Neural cell (in vitro differentiated cells): Measurements from ENCODE around the gene CRYGD. TPM values are rescaled to one million over a fixed set of nuclear protein-coding genes. Genes with fewer than 3 reads are reported as not detected.

Experiments used
- H2AFZ ChIP-seq: fragments of 200-600, 300-800 bp; sonication (generic), shearing (Covaris generic); 2 replicates; pipeline ENCODE4 v1.6.0; 2014; ENCODE audit warnings: low read depth, mild to moderate bottlenecking, antibody characterized with exemption, low read length, moderate library complexity
- H3F3A ChIP-seq: fragments of 200-600 bp; shearing (Covaris generic); 2 replicates; pipeline ENCODE4 v1.6.1; 2016; ENCODE audit warnings: mild to moderate bottlenecking, moderate library complexity, mixed read lengths, antibody characterized with exemption, low read length; ENCODE audit not compliant: insufficient read depth, poor library complexity, severe bottlenecking
- H3K27ac ChIP-seq: fragments of 200-600, 300-800 bp; sonication (generic), shearing (Covaris generic); 2 replicates; pipeline ENCODE4 v1.5.1; 2014; ENCODE audit warnings: mild to moderate bottlenecking, low read length, moderate library complexity
- H3K27me3 ChIP-seq: fragments of 300-800, 200-600 bp; sonication (generic), shearing (Covaris generic); 2 replicates; pipeline ENCODE4 v1.6.0; 2014; ENCODE audit warnings: mild to moderate bottlenecking, low read depth, low read length, moderate library complexity; ENCODE audit not compliant: insufficient read depth
- H3K36me3 ChIP-seq: fragments of 300-800, 200-600 bp; sonication (generic), shearing (Covaris generic); 2 replicates; pipeline ENCODE4 v1.5.1; 2014; ENCODE audit warnings: mild to moderate bottlenecking, antibody characterized with exemption, low read length, moderate library complexity; ENCODE audit not compliant: insufficient read depth
- H3K4me2 ChIP-seq: fragments of 300-800, 200-600 bp; sonication (generic), shearing (Covaris generic); 2 replicates; pipeline ENCODE4 v1.6.0; 2014; ENCODE audit warnings: mild to moderate bottlenecking, low read length
- H3K4me3 ChIP-seq: fragments of 300-800, 200-600 bp; sonication (generic), shearing (Covaris generic); 2 replicates; pipeline ENCODE4 v1.5.1; 2014; ENCODE audit warnings: mild to moderate bottlenecking, low read length, moderate library complexity
- H3K79me2 ChIP-seq: fragments of 200-600 bp; shearing (Covaris generic); replicated peaks from 2 replicates; pipeline ENCODE4 v1.6.0; 2014; ENCODE audit warnings: mild to moderate bottlenecking, low read length, moderate library complexity; ENCODE audit not compliant: insufficient read depth
- H3K9ac ChIP-seq: fragments of 300-800, 200-600 bp; sonication (generic), shearing (Covaris generic); 2 replicates; pipeline ENCODE4 v1.6.1; 2016; ENCODE audit warnings: mild to moderate bottlenecking, low read length, mixed read lengths
- H3K9me2 ChIP-seq: fragments of 200-600 bp; shearing (Covaris generic); 2 replicates; pipeline ENCODE4 v1.6.1; 2016; ENCODE audit warnings: mild to moderate bottlenecking, low read length, mixed read lengths; ENCODE audit not compliant: insufficient read depth
- H3K9me3 ChIP-seq: fragments of 200-600, 300-800 bp; sonication (generic), shearing (Covaris generic); 2 replicates; pipeline ENCODE4 v1.6.1; 2016; ENCODE audit warnings: mild to moderate bottlenecking, mixed run types, low read length, moderate library complexity, mixed read lengths
- H4K20me1 ChIP-seq: fragments of 200-600 bp; shearing (Covaris generic); 2 replicates; pipeline ENCODE4 v1.6.1; 2016; ENCODE audit warnings: mild to moderate bottlenecking, mixed run types; ENCODE audit not compliant: insufficient read depth
- EP300 ChIP-seq: fragments of 450-650 bp; conservative IDR thresholded peaks from 2 replicates; pipeline ENCODE4 v1.6.1; 2014; ENCODE audit warnings: antibody characterized with exemption, mild to moderate bottlenecking, moderate library complexity; ENCODE audit not compliant: poor library complexity, severe bottlenecking
- EZH2 ChIP-seq: fragments of 200-600, 300-800 bp; shearing (Covaris generic), sonication (generic); IDR thresholded peaks from 2 replicates; pipeline ENCODE4 v1.6.1; 2014; ENCODE audit warnings: antibody characterized with exemption, low read length, borderline replicate concordance, mild to moderate bottlenecking; ENCODE audit not compliant: insufficient read depth, poor library complexity, severe bottlenecking
- MXI1 ChIP-seq: fragments of 450-650 bp; conservative IDR thresholded peaks from 2 replicates; pipeline ENCODE4 v1.6.1; 2014; ENCODE audit warnings: antibody characterized with exemption, mild to moderate bottlenecking; ENCODE audit not compliant: poor library complexity, severe bottlenecking
- POLR2AphosphoS5 ChIP-seq: IDR thresholded peaks from 2 replicates; pipeline ENCODE4 v1.6.1; 2012
- RAD21 ChIP-seq: fragments of 450-650 bp; conservative IDR thresholded peaks from 2 replicates; pipeline ENCODE4 v1.6.1; 2014; ENCODE audit warnings: antibody characterized with exemption, mild to moderate bottlenecking, moderate library complexity
- SMC3 ChIP-seq: fragments of 450-650 bp; conservative IDR thresholded peaks from 2 replicates; pipeline ENCODE4 v1.6.1; 2014; ENCODE audit warnings: antibody characterized with exemption, mild to moderate bottlenecking, moderate library complexity; ENCODE audit not compliant: poor library complexity
- TAF1 ChIP-seq: IDR thresholded peaks from 2 replicates; pipeline ENCODE4 v1.6.1; 2012; ENCODE audit warnings: low read depth
- polyA plus RNA-seq: library from polyadenylated mRNA; depleted of rRNA; stranded (reverse); fragments of >200 nt; gene quantifications from 2 replicates; pipeline ENCODE4 v1.2.3, GENCODE V29; 2014
- TF ChIP-seq, protein P1 (sequence below): IDR thresholded peaks from 2 replicates; pipeline ENCODE4 v1.6.1; 2012; ENCODE audit warnings: borderline replicate concordance
- TF ChIP-seq, protein P2 (sequence below): fragments of 450-650 bp; IDR thresholded peaks from 2 replicates; pipeline ENCODE4 v1.5.1; 2014; ENCODE audit warnings: antibody characterized with exemption, mild to moderate bottlenecking, moderate library complexity; ENCODE audit not compliant: poor library complexity, severe bottlenecking

CRYGD gene
- polyA plus RNA-seq, 1 donor from 2014 or later = not detected

DNA sequence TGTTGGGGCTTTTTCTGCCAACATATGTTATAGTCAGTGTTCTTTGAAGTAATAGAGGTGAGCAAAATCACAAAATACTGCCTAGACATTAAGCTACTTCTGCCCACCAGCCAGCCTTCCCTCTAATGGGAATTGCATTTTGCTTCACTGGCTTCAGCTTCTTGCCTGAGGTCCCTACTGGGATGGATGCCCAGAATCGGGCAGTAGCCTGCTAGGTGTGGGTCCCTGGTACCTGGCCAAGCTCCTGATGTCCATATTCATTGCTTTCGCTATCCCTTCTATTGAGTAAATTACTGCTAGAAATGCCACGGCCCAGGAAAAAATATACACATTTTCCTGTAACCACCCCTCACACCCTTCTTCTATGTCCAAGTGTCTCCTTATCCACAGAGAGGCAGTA is 27.0 kb downstream of the CRYGD start:
- no peak overlapping the region for H3K4me3 ChIP-seq
- no peak overlapping the region for H3K4me2 ChIP-seq
- H3F3A ChIP-seq = no peaks in the 10 kb centered on the region
- TF ChIP-seq, protein P1, sequence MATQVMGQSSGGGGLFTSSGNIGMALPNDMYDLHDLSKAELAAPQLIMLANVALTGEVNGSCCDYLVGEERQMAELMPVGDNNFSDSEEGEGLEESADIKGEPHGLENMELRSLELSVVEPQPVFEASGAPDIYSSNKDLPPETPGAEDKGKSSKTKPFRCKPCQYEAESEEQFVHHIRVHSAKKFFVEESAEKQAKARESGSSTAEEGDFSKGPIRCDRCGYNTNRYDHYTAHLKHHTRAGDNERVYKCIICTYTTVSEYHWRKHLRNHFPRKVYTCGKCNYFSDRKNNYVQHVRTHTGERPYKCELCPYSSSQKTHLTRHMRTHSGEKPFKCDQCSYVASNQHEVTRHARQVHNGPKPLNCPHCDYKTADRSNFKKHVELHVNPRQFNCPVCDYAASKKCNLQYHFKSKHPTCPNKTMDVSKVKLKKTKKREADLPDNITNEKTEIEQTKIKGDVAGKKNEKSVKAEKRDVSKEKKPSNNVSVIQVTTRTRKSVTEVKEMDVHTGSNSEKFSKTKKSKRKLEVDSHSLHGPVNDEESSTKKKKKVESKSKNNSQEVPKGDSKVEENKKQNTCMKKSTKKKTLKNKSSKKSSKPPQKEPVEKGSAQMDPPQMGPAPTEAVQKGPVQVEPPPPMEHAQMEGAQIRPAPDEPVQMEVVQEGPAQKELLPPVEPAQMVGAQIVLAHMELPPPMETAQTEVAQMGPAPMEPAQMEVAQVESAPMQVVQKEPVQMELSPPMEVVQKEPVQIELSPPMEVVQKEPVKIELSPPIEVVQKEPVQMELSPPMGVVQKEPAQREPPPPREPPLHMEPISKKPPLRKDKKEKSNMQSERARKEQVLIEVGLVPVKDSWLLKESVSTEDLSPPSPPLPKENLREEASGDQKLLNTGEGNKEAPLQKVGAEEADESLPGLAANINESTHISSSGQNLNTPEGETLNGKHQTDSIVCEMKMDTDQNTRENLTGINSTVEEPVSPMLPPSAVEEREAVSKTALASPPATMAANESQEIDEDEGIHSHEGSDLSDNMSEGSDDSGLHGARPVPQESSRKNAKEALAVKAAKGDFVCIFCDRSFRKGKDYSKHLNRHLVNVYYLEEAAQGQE = no peak
- no peak for TF ChIP-seq TAF1
- no peak for TF ChIP-seq EP300
- TF ChIP-seq POLR2AphosphoS5 = no peak
- TF ChIP-seq EZH2 = no peak
- no peak for TF ChIP-seq RAD21
- TF ChIP-seq, protein P2, sequence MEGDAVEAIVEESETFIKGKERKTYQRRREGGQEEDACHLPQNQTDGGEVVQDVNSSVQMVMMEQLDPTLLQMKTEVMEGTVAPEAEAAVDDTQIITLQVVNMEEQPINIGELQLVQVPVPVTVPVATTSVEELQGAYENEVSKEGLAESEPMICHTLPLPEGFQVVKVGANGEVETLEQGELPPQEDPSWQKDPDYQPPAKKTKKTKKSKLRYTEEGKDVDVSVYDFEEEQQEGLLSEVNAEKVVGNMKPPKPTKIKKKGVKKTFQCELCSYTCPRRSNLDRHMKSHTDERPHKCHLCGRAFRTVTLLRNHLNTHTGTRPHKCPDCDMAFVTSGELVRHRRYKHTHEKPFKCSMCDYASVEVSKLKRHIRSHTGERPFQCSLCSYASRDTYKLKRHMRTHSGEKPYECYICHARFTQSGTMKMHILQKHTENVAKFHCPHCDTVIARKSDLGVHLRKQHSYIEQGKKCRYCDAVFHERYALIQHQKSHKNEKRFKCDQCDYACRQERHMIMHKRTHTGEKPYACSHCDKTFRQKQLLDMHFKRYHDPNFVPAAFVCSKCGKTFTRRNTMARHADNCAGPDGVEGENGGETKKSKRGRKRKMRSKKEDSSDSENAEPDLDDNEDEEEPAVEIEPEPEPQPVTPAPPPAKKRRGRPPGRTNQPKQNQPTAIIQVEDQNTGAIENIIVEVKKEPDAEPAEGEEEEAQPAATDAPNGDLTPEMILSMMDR = no peak
- no peak for TF ChIP-seq SMC3
- no peak for TF ChIP-seq MXI1
- H3K27ac ChIP-seq = no peak overlapping the region
- no peak overlapping the region for H2AFZ ChIP-seq
- H3K9me2 ChIP-seq = no peaks in the 10 kb centered on the region
- H3K27me3 ChIP-seq = no peaks in the 10 kb centered on the region
- no peaks in the 10 kb centered on the region for H3K36me3 ChIP-seq
- no peaks in the 10 kb centered on the region for H3K9me3 ChIP-seq
- H3K79me2 ChIP-seq = no peaks in the 10 kb centered on the region
- H4K20me1 ChIP-seq = no peaks in the 10 kb centered on the region
- no peak overlapping the region for H3K9ac ChIP-seq

DNA sequence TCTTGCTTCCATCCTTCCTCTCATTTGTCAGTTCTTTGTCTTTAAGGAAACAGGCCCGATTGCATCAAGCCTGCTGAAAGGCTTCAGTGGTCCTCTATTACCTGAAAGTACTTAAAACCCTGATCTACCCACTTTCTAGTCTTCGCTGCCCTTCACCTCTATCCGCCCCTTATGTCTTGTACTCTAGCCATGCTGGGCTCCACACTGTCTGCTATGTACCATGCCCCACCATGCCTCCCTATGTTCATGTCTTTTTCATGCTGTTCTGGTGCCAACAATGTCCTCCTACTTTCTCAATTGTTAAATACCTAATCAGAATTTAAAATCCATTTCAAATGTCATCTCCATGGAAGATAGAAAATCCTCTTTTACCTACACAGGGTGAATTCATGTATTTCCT is 28.2 kb downstream of the CRYGD start:
- no peak overlapping the region for H3K4me3 ChIP-seq
- TF ChIP-seq EP300 (no peak), POLR2AphosphoS5 (no peak), EZH2 (no peak), MXI1 (no peak), SMC3 (no peak), RAD21 (no peak)
- TF ChIP-seq, protein P1 = no peak
- TF ChIP-seq, protein P2 = no peak

More for the DNA sequence above, 28.2 kb downstream of the CRYGD start:
- no peak overlapping the region for H3K27ac ChIP-seq
- no peak overlapping the region for H2AFZ ChIP-seq
- no peaks in the 10 kb centered on the region for H4K20me1 ChIP-seq
- no peaks in the 10 kb centered on the region for H3F3A ChIP-seq
- H3K27me3 ChIP-seq = no peaks in the 10 kb centered on the region
- H3K9ac ChIP-seq = no peak overlapping the region
- no peaks in the 10 kb centered on the region for H3K9me3 ChIP-seq
- H3K4me2 ChIP-seq = no peak overlapping the region
- no peaks in the 10 kb centered on the region for H3K36me3 ChIP-seq
- no peaks in the 10 kb centered on the region for H3K79me2 ChIP-seq
- H3K9me2 ChIP-seq = no peaks in the 10 kb centered on the region
